Right lobe of liver (tissue), 4 donors: ENCODE results near the gene C13orf46.

Source experiments
- CTCF ChIP-seq, 4 donors: fragments of 200-600 bp in 3 of 4; fragments of 450-650 bp in 1 of 4; IDR thresholded peaks; one replicate each; pipeline versions ENCODE4 v1.5.1 to v1.8.0; 2016 to 2022; ENCODE audit warnings: antibody characterized with exemption in 4 of 4, mild to moderate bottlenecking in 2 of 4
- POLR2A ChIP-seq: fragments of 450-650 bp; IDR thresholded peaks from one replicate; pipeline ENCODE4 v1.6.1; 2017; ENCODE audit warnings: antibody characterized with exemption, mild to moderate bottlenecking
- donor health status: DM: no; HTN: no; CAD: no.
- donor health status: DM: no; HTN: no; CAD: no.
- donor health status: DM: no; HTN: yes; CAD: no.

DNA sequence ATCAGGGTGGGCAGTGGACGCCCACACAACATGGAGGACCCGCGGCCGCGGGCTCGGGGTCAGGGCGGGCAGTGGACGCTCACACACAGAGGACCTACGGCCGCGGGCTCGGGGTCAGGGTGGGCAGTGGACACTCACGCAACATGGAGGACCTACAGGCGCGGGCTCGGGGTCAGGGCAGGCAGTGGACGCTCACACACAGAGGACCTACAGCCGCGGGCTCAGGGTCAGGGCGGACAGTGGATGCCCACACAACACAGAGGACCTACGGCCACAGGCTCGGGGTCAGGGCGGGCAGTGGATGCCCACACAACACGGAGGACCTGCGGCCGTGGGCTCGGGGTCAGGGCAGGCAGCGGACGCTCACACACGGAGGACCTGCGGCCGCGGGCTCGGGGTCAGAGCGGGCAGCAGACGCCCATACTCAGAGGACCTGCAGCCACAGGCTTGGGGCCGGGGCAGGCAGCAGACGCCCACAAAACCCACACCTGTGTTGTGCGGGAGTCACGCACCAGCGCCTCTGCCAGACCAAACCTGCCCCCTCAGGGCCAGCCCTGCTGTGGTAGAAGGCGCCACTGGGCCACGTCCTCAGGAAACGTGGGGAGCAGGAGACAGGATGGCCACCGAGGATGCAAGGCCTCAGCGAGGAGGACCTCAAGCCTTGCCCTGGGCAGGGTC, 27.6 kb upstream of the C13orf46 start:
- TF ChIP-seq CTCF (IDR thresholded peaks at IDR 0.05) = no peak
- TF ChIP-seq POLR2A = no peak
